GM23248 (cell line): ENCODE results near the gene TBC1D1.

Experiments used
- EZH2 ChIP-seq: fragments of 200-600 bp; sonication (generic); IDR thresholded peaks from 2 replicates; pipeline ENCODE4 v1.6.1; 2018; ENCODE audit warnings: antibody characterized with exemption, mild to moderate bottlenecking; ENCODE audit not compliant: insufficient read depth, poor library complexity, severe bottlenecking
- EZH2phosphoT487 ChIP-seq: fragments of 200-600 bp; sonication (generic); IDR thresholded peaks from 2 replicates; pipeline ENCODE4 v1.6.1; 2018; ENCODE audit warnings: antibody characterized with exemption, moderate library complexity, mild to moderate bottlenecking, low read depth; ENCODE audit not compliant: insufficient read depth

GRCh38 chr4:37864786-37865185 is 26.1 kb upstream of the TBC1D1 start:
- no peak for TF ChIP-seq EZH2
- TF ChIP-seq EZH2phosphoT487, result no peak
